WTC11 (cell line): ENCODE data around the gene ELANE. TPM values are rescaled to one million over a fixed set of nuclear protein-coding genes. Genes with fewer than 3 reads are reported as not detected.

Source experiments
- ATF1 ChIP-seq: sonication (generic); formaldehyde crosslinking; IDR thresholded peaks from 2 replicates; pipeline ENCODE4 v1.8.1; 2023; ENCODE audit warnings: mild to moderate bottlenecking, moderate library complexity, missing genetic modification reagents
- ELF4 ChIP-seq: sonication (generic); formaldehyde crosslinking; IDR thresholded peaks from 2 replicates; pipeline ENCODE4 v1.8.1; 2022; ENCODE audit warnings: low read depth, mild to moderate bottlenecking, moderate library complexity, missing genetic modification reagents
- GRHL2 ChIP-seq: fragments of 250-450 bp; sonication (Bioruptor Pico); IDR thresholded peaks from 2 replicates; pipeline ENCODE4 v1.8.0; 2022; ENCODE audit warnings: mild to moderate bottlenecking, moderate library complexity; ENCODE audit not compliant: insufficient replicate concordance, severe bottlenecking
- IRF2 ChIP-seq: sonication (generic); formaldehyde crosslinking; IDR thresholded peaks from 2 replicates; pipeline ENCODE4 v1.8.0; 2022; ENCODE audit warnings: low read depth, missing genetic modification reagents, borderline replicate concordance
- MXD4 ChIP-seq: fragments of 250-450 bp; sonication (Bioruptor Pico); IDR thresholded peaks from 2 replicates; pipeline ENCODE4 v1.8.0; 2021; ENCODE audit warnings: mild to moderate bottlenecking, moderate library complexity, borderline replicate concordance
- PRRX2 ChIP-seq: fragments of 250-450 bp; sonication (Bioruptor Pico); IDR thresholded peaks from 2 replicates; pipeline ENCODE4 v1.8.0; 2021; ENCODE audit warnings: mild to moderate bottlenecking
- SOX15 ChIP-seq: fragments of 250-450 bp; sonication (Bioruptor Pico); IDR thresholded peaks from 2 replicates; pipeline ENCODE4 v1.9.0; 2021; ENCODE audit warnings: mild to moderate bottlenecking
- TCF7 ChIP-seq: sonication (generic); formaldehyde crosslinking; IDR thresholded peaks from 2 replicates; pipeline ENCODE4 v1.8.0; 2022; ENCODE audit warnings: mild to moderate bottlenecking, low read depth, missing genetic modification reagents, moderate library complexity
- TEAD4 ChIP-seq: sonication (generic); formaldehyde crosslinking; IDR thresholded peaks from 2 replicates; pipeline ENCODE4 v1.8.0; 2022; ENCODE audit warnings: mild to moderate bottlenecking, missing genetic modification reagents
- TP53 ChIP-seq: sonication (generic); formaldehyde crosslinking; IDR thresholded peaks from 2 replicates; pipeline ENCODE4 v1.8.1; 2023; ENCODE audit warnings: mild to moderate bottlenecking, missing genetic modification reagents
- ZNF219 ChIP-seq: sonication (generic); formaldehyde crosslinking; IDR thresholded peaks from 2 replicates; pipeline ENCODE4 v1.8.0; 2023; ENCODE audit warnings: missing genetic modification reagents, mild to moderate bottlenecking, borderline replicate concordance
- ZNF416 ChIP-seq: fragments of 250-450 bp; sonication (Bioruptor Pico); IDR thresholded peaks from 2 replicates; pipeline ENCODE4 v1.9.0; 2021; ENCODE audit warnings: mild to moderate bottlenecking, inconsistent platforms
- total RNA-seq: library from RNA; stranded (reverse); gene quantifications from 3 replicates; pipeline ENCODE4 v1.2.3, GENCODE V29; 2021
- TF ChIP-seq, protein P1 (sequence below): sonication (generic); formaldehyde crosslinking; IDR thresholded peaks from 2 replicates; pipeline ENCODE4 v1.8.1; 2022; ENCODE audit warnings: mild to moderate bottlenecking, moderate library complexity, missing genetic modification reagents
- TF ChIP-seq, protein P2 (sequence below): sonication (generic); formaldehyde crosslinking; IDR thresholded peaks from 2 replicates; pipeline ENCODE4 v1.8.0; 2022; ENCODE audit warnings: mild to moderate bottlenecking, missing genetic modification reagents
- TF ChIP-seq, protein P3 (sequence below): sonication (generic); formaldehyde crosslinking; IDR thresholded peaks from 2 replicates; pipeline ENCODE4 v1.8.0; 2023; ENCODE audit warnings: missing genetic modification reagents
- TF ChIP-seq, protein P4 (sequence below): fragments of 200-600 bp; IDR thresholded peaks from 2 replicates; pipeline ENCODE4 v1.8.0; 2022; ENCODE audit warnings: antibody characterized with exemption
- TF ChIP-seq, protein P5 (sequence below): sonication (generic); formaldehyde crosslinking; IDR thresholded peaks from 2 replicates; pipeline ENCODE4 v1.8.0; 2022; ENCODE audit warnings: missing genetic modification reagents
- TF ChIP-seq, protein P6 (sequence below): fragments of 250-450 bp; sonication (Bioruptor Pico); IDR thresholded peaks from 2 replicates; pipeline ENCODE4 v1.9.0; 2021; ENCODE audit warnings: mild to moderate bottlenecking
- TF ChIP-seq, protein P7 (sequence below): sonication (generic); formaldehyde crosslinking; IDR thresholded peaks from 2 replicates; pipeline ENCODE4 v1.8.0; 2023; ENCODE audit warnings: mild to moderate bottlenecking, missing genetic modification reagents

ELANE gene
- total RNA-seq, 1 experiment from 2014 or later = not detected

DNA sequence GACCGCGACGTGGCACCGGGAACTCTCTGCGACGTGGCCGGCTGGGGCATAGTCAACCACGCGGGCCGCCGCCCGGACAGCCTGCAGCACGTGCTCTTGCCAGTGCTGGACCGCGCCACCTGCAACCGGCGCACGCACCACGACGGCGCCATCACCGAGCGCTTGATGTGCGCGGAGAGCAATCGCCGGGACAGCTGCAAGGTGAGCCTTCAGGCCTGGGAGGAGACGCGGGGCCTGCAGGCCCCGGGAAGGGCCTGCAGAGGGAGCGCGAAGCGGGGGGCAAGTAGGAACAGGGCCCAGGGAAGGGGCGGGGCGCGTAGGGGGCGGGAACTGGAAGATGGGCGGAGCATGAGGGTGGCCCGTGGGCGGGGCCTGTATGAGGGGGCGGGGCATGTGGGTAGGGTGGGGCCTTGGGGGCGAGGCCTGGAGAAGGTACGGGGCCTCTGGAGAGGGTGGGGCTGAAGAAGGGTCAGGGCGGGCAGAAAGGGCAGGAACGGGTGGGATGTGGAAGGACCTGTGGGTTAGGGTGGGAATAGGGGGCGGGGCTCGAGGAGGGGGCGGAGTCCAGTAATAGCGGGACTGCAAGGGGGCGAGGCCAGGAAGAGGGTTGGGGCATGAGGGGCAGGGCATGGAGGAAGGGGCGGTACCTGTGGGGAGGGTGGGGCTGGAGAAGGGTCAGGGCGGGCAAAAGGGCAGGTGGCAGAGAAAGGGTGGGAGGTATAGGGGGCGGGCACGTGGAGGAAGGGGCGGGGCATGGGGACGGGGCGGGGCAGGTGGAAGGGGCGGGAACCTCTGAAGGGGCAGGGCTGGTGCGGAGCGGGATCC lies 9.9 kb downstream of the ELANE start (continued):
- TF ChIP-seq, protein P1, sequence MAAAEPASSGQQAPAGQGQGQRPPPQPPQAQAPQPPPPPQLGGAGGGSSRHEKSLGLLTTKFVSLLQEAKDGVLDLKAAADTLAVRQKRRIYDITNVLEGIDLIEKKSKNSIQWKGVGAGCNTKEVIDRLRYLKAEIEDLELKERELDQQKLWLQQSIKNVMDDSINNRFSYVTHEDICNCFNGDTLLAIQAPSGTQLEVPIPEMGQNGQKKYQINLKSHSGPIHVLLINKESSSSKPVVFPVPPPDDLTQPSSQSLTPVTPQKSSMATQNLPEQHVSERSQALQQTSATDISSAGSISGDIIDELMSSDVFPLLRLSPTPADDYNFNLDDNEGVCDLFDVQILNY (CRISPR knock-in tag) = peak; percentile 69
- TF ChIP-seq SOX15 (no peak), ZNF219 (CRISPR knock-in tag) (0 out of 2 replicates have a peak, but pooled peaks have one; percentile 71), ELF4 (CRISPR knock-in tag) (no peak), IRF2 (CRISPR knock-in tag) (no peak), MXD4 (CRISPR knock-in tag) (no peak), TCF7 (CRISPR knock-in tag) (no peak), TP53 (CRISPR knock-in tag) (peak; percentile 89), GRHL2 (CRISPR knock-in tag) (no peak), ZNF416 (CRISPR knock-in tag) (peak; percentile 46; the same call in 1 of the 2 replicates), ATF1 (CRISPR knock-in tag) (peak; percentile 61; the same call in 1 of the 2 replicates), PRRX2 (CRISPR knock-in tag) (no peak), TEAD4 (CRISPR knock-in tag) (0 out of 2 replicates have a peak, but pooled peaks have one; percentile 72)
- TF ChIP-seq, protein P2, sequence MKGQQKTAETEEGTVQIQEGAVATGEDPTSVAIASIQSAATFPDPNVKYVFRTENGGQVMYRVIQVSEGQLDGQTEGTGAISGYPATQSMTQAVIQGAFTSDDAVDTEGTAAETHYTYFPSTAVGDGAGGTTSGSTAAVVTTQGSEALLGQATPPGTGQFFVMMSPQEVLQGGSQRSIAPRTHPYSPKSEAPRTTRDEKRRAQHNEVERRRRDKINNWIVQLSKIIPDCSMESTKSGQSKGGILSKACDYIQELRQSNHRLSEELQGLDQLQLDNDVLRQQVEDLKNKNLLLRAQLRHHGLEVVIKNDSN (CRISPR knock-in tag) = peak; percentile 82
- TF ChIP-seq, protein P3, sequence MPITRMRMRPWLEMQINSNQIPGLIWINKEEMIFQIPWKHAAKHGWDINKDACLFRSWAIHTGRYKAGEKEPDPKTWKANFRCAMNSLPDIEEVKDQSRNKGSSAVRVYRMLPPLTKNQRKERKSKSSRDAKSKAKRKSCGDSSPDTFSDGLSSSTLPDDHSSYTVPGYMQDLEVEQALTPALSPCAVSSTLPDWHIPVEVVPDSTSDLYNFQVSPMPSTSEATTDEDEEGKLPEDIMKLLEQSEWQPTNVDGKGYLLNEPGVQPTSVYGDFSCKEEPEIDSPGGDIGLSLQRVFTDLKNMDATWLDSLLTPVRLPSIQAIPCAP (CRISPR knock-in tag) = peak; percentile 82
- TF ChIP-seq, protein P4, sequence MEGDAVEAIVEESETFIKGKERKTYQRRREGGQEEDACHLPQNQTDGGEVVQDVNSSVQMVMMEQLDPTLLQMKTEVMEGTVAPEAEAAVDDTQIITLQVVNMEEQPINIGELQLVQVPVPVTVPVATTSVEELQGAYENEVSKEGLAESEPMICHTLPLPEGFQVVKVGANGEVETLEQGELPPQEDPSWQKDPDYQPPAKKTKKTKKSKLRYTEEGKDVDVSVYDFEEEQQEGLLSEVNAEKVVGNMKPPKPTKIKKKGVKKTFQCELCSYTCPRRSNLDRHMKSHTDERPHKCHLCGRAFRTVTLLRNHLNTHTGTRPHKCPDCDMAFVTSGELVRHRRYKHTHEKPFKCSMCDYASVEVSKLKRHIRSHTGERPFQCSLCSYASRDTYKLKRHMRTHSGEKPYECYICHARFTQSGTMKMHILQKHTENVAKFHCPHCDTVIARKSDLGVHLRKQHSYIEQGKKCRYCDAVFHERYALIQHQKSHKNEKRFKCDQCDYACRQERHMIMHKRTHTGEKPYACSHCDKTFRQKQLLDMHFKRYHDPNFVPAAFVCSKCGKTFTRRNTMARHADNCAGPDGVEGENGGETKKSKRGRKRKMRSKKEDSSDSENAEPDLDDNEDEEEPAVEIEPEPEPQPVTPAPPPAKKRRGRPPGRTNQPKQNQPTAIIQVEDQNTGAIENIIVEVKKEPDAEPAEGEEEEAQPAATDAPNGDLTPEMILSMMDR = no peak; the same call in 1 of the 2 replicates
- TF ChIP-seq, protein P5, sequence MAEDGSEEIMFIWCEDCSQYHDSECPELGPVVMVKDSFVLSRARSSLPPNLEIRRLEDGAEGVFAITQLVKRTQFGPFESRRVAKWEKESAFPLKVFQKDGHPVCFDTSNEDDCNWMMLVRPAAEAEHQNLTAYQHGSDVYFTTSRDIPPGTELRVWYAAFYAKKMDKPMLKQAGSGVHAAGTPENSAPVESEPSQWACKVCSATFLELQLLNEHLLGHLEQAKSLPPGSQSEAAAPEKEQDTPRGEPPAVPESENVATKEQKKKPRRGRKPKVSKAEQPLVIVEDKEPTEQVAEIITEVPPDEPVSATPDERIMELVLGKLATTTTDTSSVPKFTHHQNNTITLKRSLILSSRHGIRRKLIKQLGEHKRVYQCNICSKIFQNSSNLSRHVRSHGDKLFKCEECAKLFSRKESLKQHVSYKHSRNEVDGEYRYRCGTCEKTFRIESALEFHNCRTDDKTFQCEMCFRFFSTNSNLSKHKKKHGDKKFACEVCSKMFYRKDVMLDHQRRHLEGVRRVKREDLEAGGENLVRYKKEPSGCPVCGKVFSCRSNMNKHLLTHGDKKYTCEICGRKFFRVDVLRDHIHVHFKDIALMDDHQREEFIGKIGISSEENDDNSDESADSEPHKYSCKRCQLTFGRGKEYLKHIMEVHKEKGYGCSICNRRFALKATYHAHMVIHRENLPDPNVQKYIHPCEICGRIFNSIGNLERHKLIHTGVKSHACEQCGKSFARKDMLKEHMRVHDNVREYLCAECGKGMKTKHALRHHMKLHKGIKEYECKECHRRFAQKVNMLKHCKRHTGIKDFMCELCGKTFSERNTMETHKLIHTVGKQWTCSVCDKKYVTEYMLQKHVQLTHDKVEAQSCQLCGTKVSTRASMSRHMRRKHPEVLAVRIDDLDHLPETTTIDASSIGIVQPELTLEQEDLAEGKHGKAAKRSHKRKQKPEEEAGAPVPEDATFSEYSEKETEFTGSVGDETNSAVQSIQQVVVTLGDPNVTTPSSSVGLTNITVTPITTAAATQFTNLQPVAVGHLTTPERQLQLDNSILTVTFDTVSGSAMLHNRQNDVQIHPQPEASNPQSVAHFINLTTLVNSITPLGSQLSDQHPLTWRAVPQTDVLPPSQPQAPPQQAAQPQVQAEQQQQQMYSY = peak; percentile 56
- TF ChIP-seq, protein P6, sequence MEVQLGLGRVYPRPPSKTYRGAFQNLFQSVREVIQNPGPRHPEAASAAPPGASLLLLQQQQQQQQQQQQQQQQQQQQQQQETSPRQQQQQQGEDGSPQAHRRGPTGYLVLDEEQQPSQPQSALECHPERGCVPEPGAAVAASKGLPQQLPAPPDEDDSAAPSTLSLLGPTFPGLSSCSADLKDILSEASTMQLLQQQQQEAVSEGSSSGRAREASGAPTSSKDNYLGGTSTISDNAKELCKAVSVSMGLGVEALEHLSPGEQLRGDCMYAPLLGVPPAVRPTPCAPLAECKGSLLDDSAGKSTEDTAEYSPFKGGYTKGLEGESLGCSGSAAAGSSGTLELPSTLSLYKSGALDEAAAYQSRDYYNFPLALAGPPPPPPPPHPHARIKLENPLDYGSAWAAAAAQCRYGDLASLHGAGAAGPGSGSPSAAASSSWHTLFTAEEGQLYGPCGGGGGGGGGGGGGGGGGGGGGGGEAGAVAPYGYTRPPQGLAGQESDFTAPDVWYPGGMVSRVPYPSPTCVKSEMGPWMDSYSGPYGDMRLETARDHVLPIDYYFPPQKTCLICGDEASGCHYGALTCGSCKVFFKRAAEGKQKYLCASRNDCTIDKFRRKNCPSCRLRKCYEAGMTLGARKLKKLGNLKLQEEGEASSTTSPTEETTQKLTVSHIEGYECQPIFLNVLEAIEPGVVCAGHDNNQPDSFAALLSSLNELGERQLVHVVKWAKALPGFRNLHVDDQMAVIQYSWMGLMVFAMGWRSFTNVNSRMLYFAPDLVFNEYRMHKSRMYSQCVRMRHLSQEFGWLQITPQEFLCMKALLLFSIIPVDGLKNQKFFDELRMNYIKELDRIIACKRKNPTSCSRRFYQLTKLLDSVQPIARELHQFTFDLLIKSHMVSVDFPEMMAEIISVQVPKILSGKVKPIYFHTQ (CRISPR knock-in tag) = no peak
- TF ChIP-seq, protein P7, sequence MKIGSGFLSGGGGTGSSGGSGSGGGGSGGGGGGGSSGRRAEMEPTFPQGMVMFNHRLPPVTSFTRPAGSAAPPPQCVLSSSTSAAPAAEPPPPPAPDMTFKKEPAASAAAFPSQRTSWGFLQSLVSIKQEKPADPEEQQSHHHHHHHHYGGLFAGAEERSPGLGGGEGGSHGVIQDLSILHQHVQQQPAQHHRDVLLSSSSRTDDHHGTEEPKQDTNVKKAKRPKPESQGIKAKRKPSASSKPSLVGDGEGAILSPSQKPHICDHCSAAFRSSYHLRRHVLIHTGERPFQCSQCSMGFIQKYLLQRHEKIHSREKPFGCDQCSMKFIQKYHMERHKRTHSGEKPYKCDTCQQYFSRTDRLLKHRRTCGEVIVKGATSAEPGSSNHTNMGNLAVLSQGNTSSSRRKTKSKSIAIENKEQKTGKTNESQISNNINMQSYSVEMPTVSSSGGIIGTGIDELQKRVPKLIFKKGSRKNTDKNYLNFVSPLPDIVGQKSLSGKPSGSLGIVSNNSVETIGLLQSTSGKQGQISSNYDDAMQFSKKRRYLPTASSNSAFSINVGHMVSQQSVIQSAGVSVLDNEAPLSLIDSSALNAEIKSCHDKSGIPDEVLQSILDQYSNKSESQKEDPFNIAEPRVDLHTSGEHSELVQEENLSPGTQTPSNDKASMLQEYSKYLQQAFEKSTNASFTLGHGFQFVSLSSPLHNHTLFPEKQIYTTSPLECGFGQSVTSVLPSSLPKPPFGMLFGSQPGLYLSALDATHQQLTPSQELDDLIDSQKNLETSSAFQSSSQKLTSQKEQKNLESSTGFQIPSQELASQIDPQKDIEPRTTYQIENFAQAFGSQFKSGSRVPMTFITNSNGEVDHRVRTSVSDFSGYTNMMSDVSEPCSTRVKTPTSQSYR (CRISPR knock-in tag) = peak; percentile 80; the same call in 1 of the 2 replicates
